Neural progenitor cell (in vitro differentiated cells): ENCODE measurements around the gene HMCN1.

ENCODE experiments used
- EZH2 ChIP-seq: fragments of 200-600 bp; sonication (generic); IDR thresholded peaks from 2 replicates; pipeline ENCODE4 v1.6.1; 2017; ENCODE audit warnings: antibody characterized with exemption, mild to moderate bottlenecking, moderate library complexity
- TF ChIP-seq, protein P1 (sequence below): fragments of 200-600 bp; sonication (generic); IDR thresholded peaks from 2 replicates; pipeline ENCODE4 v1.5.1; 2017; ENCODE audit warnings: antibody characterized with exemption, mild to moderate bottlenecking

DNA sequence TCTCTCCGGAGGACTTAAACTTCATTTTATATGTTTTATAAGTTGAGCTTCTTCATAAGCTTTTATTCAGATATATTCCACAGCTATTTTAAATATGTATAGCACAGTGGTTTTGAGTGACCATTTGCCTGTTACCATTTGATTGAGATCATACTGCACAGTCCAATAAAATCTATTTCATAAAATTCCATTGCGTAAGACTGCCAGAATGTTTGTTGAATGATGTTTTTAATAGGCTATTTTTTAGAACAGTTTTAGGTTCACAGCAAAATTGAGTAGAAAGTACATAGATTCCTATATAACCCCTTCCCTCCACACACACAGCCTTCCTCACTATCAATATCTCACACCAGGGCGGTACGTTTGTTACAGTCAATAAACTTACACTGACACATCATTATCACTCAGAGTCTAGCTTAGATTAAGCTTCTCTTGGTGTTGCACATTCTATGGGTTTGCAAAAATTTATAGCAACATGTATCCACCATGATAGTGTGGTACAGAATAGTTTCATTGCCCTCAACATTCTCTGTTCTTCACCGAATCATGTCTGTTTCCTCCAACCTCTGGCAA lies 433.0 kb downstream of the HMCN1 start:
- TF ChIP-seq EZH2 = no peak
- TF ChIP-seq, protein P1, sequence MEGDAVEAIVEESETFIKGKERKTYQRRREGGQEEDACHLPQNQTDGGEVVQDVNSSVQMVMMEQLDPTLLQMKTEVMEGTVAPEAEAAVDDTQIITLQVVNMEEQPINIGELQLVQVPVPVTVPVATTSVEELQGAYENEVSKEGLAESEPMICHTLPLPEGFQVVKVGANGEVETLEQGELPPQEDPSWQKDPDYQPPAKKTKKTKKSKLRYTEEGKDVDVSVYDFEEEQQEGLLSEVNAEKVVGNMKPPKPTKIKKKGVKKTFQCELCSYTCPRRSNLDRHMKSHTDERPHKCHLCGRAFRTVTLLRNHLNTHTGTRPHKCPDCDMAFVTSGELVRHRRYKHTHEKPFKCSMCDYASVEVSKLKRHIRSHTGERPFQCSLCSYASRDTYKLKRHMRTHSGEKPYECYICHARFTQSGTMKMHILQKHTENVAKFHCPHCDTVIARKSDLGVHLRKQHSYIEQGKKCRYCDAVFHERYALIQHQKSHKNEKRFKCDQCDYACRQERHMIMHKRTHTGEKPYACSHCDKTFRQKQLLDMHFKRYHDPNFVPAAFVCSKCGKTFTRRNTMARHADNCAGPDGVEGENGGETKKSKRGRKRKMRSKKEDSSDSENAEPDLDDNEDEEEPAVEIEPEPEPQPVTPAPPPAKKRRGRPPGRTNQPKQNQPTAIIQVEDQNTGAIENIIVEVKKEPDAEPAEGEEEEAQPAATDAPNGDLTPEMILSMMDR = no peak
